ENCODE results near the gene CASK. TPM values are rescaled to one million over a fixed set of nuclear protein-coding genes. Genes with fewer than 3 reads are reported as not detected.
A peak's percentile ranks its signal among the peaks of the same experiment; 100 is the strongest.

The CASK gene
- total RNA-seq, 1 donor, result 65.6 TPM

DNA sequence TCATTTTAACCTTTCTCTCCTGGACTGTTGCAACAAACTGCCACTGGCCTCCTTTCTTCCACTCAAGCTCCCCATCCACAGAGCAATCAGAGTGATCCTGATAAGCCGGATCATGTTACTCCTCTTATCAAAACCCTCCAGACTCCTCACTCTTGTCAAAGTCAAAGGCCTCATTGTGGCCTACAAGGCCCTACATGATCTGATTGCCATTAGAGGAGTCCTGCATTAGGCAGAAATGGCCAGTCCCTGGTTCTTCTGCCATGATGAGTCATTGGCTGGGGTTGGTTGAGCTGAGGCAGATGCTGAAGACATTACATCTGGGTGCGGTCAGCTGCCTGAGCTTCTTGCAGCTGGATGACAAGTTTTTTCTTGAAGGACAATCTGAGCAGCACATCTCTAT is 32.7 kb upstream of the CASK start:
- TF ChIP-seq, protein P1, sequence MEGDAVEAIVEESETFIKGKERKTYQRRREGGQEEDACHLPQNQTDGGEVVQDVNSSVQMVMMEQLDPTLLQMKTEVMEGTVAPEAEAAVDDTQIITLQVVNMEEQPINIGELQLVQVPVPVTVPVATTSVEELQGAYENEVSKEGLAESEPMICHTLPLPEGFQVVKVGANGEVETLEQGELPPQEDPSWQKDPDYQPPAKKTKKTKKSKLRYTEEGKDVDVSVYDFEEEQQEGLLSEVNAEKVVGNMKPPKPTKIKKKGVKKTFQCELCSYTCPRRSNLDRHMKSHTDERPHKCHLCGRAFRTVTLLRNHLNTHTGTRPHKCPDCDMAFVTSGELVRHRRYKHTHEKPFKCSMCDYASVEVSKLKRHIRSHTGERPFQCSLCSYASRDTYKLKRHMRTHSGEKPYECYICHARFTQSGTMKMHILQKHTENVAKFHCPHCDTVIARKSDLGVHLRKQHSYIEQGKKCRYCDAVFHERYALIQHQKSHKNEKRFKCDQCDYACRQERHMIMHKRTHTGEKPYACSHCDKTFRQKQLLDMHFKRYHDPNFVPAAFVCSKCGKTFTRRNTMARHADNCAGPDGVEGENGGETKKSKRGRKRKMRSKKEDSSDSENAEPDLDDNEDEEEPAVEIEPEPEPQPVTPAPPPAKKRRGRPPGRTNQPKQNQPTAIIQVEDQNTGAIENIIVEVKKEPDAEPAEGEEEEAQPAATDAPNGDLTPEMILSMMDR (IDR thresholded peaks at IDR 0.05; ENCODE audit: insufficient read depth, low read depth, low read length), result no peak
- peak; percentile 1 for DNase-seq (ENCODE audit: low read depth)
- no peak overlapping the region for H3K4me3 ChIP-seq (ENCODE audit: low read depth, low read length)

- TF ChIP-seq, protein P1 (IDR thresholded peaks at IDR 0.05; ENCODE audit: insufficient read depth, low read depth, low read length), result no peak
- no peak overlapping the region for H3K4me3 ChIP-seq (ENCODE audit: low read depth, low read length)
- no peak for DNase-seq (ENCODE audit: low read depth)
Measured at GRCh38 chrX:41952102-41952501, 28.7 kb upstream of the CASK start.

GRCh38 chrX:41946989-41947612 is 23.7 kb upstream of the CASK start:
- DNase-seq (ENCODE audit: low read depth), result no peak
- TF ChIP-seq, protein P1 (IDR thresholded peaks at IDR 0.05; ENCODE audit: insufficient read depth, low read depth, low read length), result no peak
- no peak overlapping the region for H3K4me3 ChIP-seq (ENCODE audit: low read depth, low read length)

DNA sequence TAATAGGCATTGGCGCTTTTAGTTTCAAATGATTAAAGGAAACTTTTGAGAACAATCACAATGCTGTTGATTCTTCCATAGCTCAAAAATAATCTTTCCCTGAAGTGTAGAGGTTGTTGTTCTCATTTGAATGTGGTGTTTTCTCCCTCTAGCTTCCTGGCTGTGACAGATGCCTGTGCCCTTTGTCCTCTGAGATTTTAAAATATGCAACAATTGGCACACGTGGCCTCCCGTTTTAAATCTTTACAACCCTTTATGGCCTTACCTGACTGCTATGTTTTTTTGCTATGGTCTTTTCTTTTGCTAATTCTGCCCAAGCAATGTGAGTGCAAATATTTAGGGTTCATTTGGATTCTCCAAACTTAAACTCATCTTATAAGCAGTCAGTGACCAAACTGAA is 22.9 kb upstream of the CASK start:
- TF ChIP-seq, protein P1 (IDR thresholded peaks at IDR 0.05; ENCODE audit: insufficient read depth, low read depth, low read length), result no peak
- no peak for DNase-seq (ENCODE audit: low read depth)
- H3K4me3 ChIP-seq (ENCODE audit: low read depth, low read length), result no peak overlapping the region

GRCh38 chrX:41935832-41936231 is 12.5 kb upstream of the CASK start:
- no peak for DNase-seq (ENCODE audit: low read depth)
- TF ChIP-seq, protein P1 (IDR thresholded peaks at IDR 0.05; ENCODE audit: insufficient read depth, low read depth, low read length), result no peak
- no peak overlapping the region for H3K4me3 ChIP-seq (ENCODE audit: low read depth, low read length)

DNA sequence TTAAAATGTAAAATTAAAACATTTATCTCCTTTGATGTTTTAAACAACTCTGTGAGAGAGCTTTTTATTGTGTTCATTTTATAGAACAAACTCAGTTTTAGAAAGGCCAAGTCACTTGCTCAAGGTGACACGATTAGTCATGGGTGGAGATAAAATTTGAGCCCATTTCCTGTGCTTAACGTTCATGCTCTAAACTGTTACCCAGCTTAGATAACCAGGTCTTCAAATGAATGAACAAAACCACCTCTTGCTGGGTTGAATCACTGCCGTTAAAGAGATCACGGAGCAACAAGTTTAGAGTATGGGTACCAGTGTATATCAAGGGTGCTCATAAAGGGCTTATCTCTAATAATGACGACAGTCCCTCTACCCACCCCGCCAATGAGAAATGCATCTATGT is 10.2 kb upstream of the CASK start:
- H3K4me3 ChIP-seq (ENCODE audit: low read depth, low read length), result no peak overlapping the region
- DNase-seq (ENCODE audit: low read depth), result no peak
- TF ChIP-seq, protein P1 (IDR thresholded peaks at IDR 0.05; ENCODE audit: insufficient read depth, low read depth, low read length), result no peak

DNA sequence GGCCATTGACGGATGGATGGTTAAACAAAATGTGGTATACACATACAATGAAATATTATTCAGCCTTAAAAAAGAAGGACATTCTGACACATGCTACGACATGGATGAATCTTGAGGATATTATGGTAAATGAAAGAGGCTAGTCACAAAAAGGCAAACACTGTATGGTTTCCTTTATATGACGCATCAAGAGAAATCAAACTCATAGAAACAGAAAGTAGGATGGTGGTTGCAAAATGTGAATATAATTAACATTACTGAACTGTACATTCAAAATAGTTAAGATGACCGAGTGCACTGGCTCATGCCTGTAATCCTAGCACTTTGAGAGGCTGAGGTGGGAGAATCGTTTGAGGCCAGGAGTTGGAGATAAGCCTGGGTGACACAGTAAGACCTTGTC is 9.5 kb upstream of the CASK start:
- TF ChIP-seq, protein P1 (IDR thresholded peaks at IDR 0.05; ENCODE audit: insufficient read depth, low read depth, low read length), result no peak
- H3K4me3 ChIP-seq (ENCODE audit: low read depth, low read length), result no peak overlapping the region
- no peak for DNase-seq (ENCODE audit: low read depth)

Measured in fibroblast of villous mesenchyme (primary cell).